Gastrocnemius medialis (tissue), 4 donors: ENCODE measurements around the gene EIF4E3.

Source experiments
- POLR2A ChIP-seq, 2 donors: fragments of 450-650 bp; IDR thresholded peaks; one replicate each; pipeline ENCODE4 v1.6.1; 2017; ENCODE audit warnings: antibody characterized with exemption in 2 of 2, mild to moderate bottlenecking in 2 of 2, moderate library complexity in 2 of 2
- TF ChIP-seq, protein P1 (sequence below), 5 experiments: fragments of 450-650 bp in 3 of 5; fragments of 200-600 bp in 2 of 5; sonication (generic) in 2 of 5; IDR thresholded peaks in 4 of 5; conservative IDR thresholded peaks in 1 of 5; 1 replicate in 4 of 5; 2 replicates in 1 of 5; pipeline ENCODE4 v1.5.1; 2016 to 2019; ENCODE audit warnings: antibody characterized with exemption in 5 of 5, mild to moderate bottlenecking in 3 of 5, moderate library complexity in 3 of 5

DNA sequence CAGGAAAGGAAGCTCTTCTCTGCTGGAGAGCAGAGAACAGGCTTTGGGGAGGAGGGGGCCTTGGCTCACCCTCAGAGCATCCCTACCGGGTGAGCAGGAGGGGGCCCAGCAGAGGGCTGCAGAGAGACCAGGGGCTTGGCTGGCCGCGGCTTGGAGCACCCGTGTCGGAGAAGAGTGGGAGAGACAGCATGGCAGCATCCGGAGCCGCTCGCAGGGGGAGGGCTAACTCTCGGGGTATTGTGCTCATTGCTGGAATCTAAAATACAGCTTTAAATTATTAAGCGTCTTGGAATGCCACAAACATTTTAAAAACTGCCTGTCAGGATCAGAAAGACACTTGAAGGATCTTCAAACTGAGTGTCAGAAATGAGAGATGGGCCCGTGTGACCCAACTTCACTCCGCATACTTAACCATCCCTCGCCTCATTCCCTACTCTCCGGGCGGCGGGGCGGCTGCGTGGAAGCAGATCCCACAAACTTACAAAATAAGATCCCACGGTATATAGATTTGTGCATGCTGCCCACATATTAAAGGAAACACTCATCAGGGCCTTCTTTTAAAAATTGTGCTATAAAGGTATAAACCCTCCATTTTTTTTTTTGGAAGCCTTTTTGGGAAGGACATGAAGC is 53.9 kb downstream of the EIF4E3 start:
- TF ChIP-seq, protein P1, sequence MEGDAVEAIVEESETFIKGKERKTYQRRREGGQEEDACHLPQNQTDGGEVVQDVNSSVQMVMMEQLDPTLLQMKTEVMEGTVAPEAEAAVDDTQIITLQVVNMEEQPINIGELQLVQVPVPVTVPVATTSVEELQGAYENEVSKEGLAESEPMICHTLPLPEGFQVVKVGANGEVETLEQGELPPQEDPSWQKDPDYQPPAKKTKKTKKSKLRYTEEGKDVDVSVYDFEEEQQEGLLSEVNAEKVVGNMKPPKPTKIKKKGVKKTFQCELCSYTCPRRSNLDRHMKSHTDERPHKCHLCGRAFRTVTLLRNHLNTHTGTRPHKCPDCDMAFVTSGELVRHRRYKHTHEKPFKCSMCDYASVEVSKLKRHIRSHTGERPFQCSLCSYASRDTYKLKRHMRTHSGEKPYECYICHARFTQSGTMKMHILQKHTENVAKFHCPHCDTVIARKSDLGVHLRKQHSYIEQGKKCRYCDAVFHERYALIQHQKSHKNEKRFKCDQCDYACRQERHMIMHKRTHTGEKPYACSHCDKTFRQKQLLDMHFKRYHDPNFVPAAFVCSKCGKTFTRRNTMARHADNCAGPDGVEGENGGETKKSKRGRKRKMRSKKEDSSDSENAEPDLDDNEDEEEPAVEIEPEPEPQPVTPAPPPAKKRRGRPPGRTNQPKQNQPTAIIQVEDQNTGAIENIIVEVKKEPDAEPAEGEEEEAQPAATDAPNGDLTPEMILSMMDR (IDR thresholded peaks at IDR 0.05 in 4 of 5, conservative IDR thresholded peaks at IDR 0.05 in 1 of 5), result no peak
- no peak for TF ChIP-seq POLR2A (IDR thresholded peaks at IDR 0.05)
